Frontal cortex (tissue), 4 donors: Measurements from ENCODE around the gene UBL4A. TPM values are rescaled to one million over a fixed set of nuclear protein-coding genes. Genes with fewer than 3 reads are reported as not detected.
"Not testable (repeated sequence)": the region's sequence is repeated elsewhere in the genome, so short reads cannot be mapped to it uniquely, and the experiment has no call there.

Experiments used
- DNase-seq, 2 donors: peaks; one replicate each; pipeline ENCODE4 v3.0.0; 2012; ENCODE audit warnings: low spot score in 2 of 2
- FAIRE-seq: peaks from 2 replicates; lab custom pipeline; 2012; peaks lifted over from hg19 to GRCh38; lab: Jason Lieb, UNC
- total RNA-seq: library from RNA; depleted of rRNA; stranded (reverse); fragments of >200 nt; gene quantifications from one replicate; pipeline ENCODE4 v1.2.3, GENCODE V29; 2014
- donor health status: control.
- donor health status: control.
- donor health status: control.

UBL4A gene
- total RNA-seq, 1 donor from 2014 or later = 39.1 TPM

GRCh38 chrX:154509455-154509854 is 23.0 kb upstream of the UBL4A start:
- no peak for DNase-seq
- no peak for FAIRE-seq

GRCh38 chrX:154508384-154508745 is 21.9 kb upstream of the UBL4A start:
- no peak for FAIRE-seq
- no peak for DNase-seq

- DNase-seq (no peak), FAIRE-seq (no peak)
Measured at GRCh38 chrX:154507673-154508383, 21.4 kb upstream of the UBL4A start.

GRCh38 chrX:154506483-154507332 is 20.3 kb upstream of the UBL4A start:
- no peak for FAIRE-seq
- no peak for DNase-seq

GRCh38 chrX:154505734-154506133 is 19.3 kb upstream of the UBL4A start:
- no peak for DNase-seq
- FAIRE-seq = no peak

GRCh38 chrX:154502989-154503388 is 16.6 kb upstream of the UBL4A start:
- no peak for FAIRE-seq
- DNase-seq = no peak

GRCh38 chrX:154502098-154502497 is 15.7 kb upstream of the UBL4A start:
- DNase-seq (no peak), FAIRE-seq (no peak)

- not testable (repeated sequence) for FAIRE-seq, DNase-seq
Measured at GRCh38 chrX:154501423-154501822, 15.0 kb upstream of the UBL4A start.

GRCh38 chrX:154496591-154497137 is 10.2 kb upstream of the UBL4A start:
- not testable (repeated sequence) for FAIRE-seq, DNase-seq

GRCh38 chrX:154495472-154495922 is 9.1 kb upstream of the UBL4A start:
- DNase-seq (no peak), FAIRE-seq (no peak)

- DNase-seq (no peak), FAIRE-seq (no peak)
Measured at GRCh38 chrX:154494715-154495114, 8.3 kb upstream of the UBL4A start.

- no peak for FAIRE-seq
- peak; percentile 91 to 93 for DNase-seq
Measured at GRCh38 chrX:154490414-154491083, 4.1 kb upstream of the UBL4A start, which contains the start of gene SLC10A3. SLC10A3 (minus strand) TSS chrX:154490629; CDS start chrX:154488940, 1,689 bp downstream.

- DNase-seq (no peak), FAIRE-seq (no peak)
Measured at GRCh38 chrX:154490021-154490413, 3.6 kb upstream of the UBL4A start.

- no peak for FAIRE-seq
- DNase-seq = no peak
Measured at GRCh38 chrX:154489182-154489581, 2.8 kb upstream of the UBL4A start.

GRCh38 chrX:154488336-154489075 is 2.1 kb upstream of the UBL4A start:
- FAIRE-seq = no peak
- no peak for DNase-seq

GRCh38 chrX:154487518-154488290 is 1.3 kb upstream of the UBL4A start:
- FAIRE-seq (no peak), DNase-seq (no peak)

- no peak for DNase-seq
- FAIRE-seq = no peak
Measured at GRCh38 chrX:154486052-154486395, 391 bp downstream of the UBL4A start.

GRCh38 chrX:154485150-154486051 is 1.0 kb downstream of the UBL4A start:
- DNase-seq (no peak), FAIRE-seq (no peak)
